ENCODE results near the gene STK32B. TPM values are rescaled to one million over a fixed set of nuclear protein-coding genes. Genes with fewer than 3 reads are reported as not detected.

STK32B gene
- polyA plus RNA-seq, 1 of the 3 experiments (the other 2 are of a cell fraction): 0.20 TPM

DNA sequence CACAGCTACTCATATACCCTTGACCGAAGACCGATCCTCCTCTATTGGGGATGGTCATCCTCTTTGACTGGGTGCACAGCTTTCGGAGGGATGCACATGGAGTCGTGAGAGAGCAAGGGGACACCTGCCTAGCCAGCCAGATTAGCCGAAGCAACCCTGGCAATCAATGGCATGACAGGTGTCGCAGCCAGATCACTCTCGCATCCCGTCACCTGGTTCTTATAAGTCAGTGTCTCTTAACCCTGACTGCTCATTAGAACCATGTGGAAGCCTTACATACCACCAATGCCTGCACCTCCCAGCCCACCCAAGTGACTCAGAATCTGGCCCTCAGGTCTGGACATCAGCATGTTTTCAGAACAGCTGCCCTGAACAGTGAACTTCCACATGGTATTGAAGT is 407.4 kb downstream of the STK32B start:
- Histone ChIP-seq H3F3A (replicated peaks; ENCODE audit: insufficient read depth) (no peaks in the 10 kb centered on the region), H3K79me2 (ENCODE audit: insufficient read depth) (no peaks in the 10 kb centered on the region), H3K9me3 (no peaks in the 10 kb centered on the region), H3K27ac (ENCODE audit: low read depth in 2 of 2, low read length in 1 of 2) (no peak overlapping the region), H3K4me2 (no peak overlapping the region), H3K4me3 (ENCODE audit: low read depth in 2 of 2, low read length in 1 of 2) (no peak overlapping the region), H3K36me3 (replicated peaks in 1 of 2; ENCODE audit: control insufficient read depth in 1 of 2, insufficient read depth in 2 of 2, low read length in 1 of 2) (no peaks in the 10 kb centered on the region), H3K27me3 (ENCODE audit: insufficient read depth) (no peaks in the 10 kb centered on the region; the same call in 1 of the 2 replicates), H3K9ac (no peak overlapping the region), H2AFZ (ENCODE audit: low read depth) (no peak overlapping the region), H4K20me1 (ENCODE audit: insufficient read depth) (no peaks in the 10 kb centered on the region), H3K9me2 (no peaks in the 10 kb centered on the region), H3K4me1 (ENCODE audit: control insufficient read depth in 1 of 2, insufficient read depth in 2 of 2, low read depth in 1 of 2, low read length in 1 of 2) (peaks cover 0 to 3% of the 10 kb centered on the region in 2 experiments; a peak in 1 of 4 replicates)
- no peak for TF ChIP-seq MXI1 (IDR thresholded peaks at IDR 0.05; ENCODE audit: low read depth, low read length)
- no peak for DNase-seq
- ChIA-PET POLR2A (interaction anchor here (1.1 kb wide), 1 partner anchor 13 kb away, joined by 3 read pairs; no protein-coding TSS in a partner anchor), CTCF (interaction anchor here (1.2 to 3.1 kb wide), 6 partner anchors 11 to 402 kb away, joined by 3 to 16 read pairs (median 7); partner anchors contain the start of gene EVC)
- WGBS (ENCODE audit: low lambda C conversion rate): 28% methylated on average over 8 of the region's 8 CpGs

DNA sequence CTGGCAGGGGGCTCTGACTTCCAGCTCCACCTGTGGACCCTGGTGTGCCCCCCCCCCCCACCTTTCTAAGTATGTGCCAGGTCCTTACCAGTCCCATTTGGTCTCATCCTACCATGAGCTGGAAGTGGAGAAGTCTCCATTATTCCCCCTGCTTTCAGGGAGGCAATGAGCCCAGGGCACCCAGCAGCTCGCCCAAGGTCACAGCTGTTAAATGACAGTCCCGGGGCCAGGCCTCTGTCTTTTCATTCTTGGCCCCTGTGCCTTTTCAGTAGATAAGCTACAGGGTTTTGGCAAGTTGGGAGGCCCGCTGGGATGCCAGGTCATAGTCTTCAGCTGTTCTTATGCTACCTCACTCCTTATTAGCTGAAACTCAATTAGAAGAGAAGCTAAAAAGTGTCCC is 408.0 kb downstream of the STK32B start:
- H3K9me3 ChIP-seq: no peaks in the 10 kb centered on the region
- no peak overlapping the region for H3K27ac ChIP-seq (ENCODE audit: low read depth in 2 of 2, low read length in 1 of 2)
- no peaks in the 10 kb centered on the region; the same call in 1 of the 2 replicates for H3K27me3 ChIP-seq (ENCODE audit: insufficient read depth)
- peaks cover 0 to 3% of the 10 kb centered on the region in 2 experiments; a peak in 1 of 4 replicates for H3K4me1 ChIP-seq (ENCODE audit: control insufficient read depth in 1 of 2, insufficient read depth in 2 of 2, low read depth in 1 of 2, low read length in 1 of 2)
- 0% methylated on average over 2 of the region's 3 CpGs for WGBS (ENCODE audit: low lambda C conversion rate)
- H3K4me2 ChIP-seq: no peak overlapping the region
- no peaks in the 10 kb centered on the region for H3K79me2 ChIP-seq (ENCODE audit: insufficient read depth)
- ChIA-PET POLR2A (interaction anchor here (1.1 kb wide), 1 partner anchor 13 kb away, joined by 3 read pairs; no protein-coding TSS in a partner anchor), CTCF (interaction anchor here (0.7 to 3.1 kb wide), 15 partner anchors 8 to 522 kb away, joined by 3 to 16 read pairs (median 4); partner anchors contain the start of gene STK32B)
- no peak overlapping the region for H3K4me3 ChIP-seq (ENCODE audit: low read depth in 2 of 2, low read length in 1 of 2)
- H4K20me1 ChIP-seq (ENCODE audit: insufficient read depth): no peaks in the 10 kb centered on the region
- no peaks in the 10 kb centered on the region for H3F3A ChIP-seq (replicated peaks; ENCODE audit: insufficient read depth)
- TF ChIP-seq, protein P1, sequence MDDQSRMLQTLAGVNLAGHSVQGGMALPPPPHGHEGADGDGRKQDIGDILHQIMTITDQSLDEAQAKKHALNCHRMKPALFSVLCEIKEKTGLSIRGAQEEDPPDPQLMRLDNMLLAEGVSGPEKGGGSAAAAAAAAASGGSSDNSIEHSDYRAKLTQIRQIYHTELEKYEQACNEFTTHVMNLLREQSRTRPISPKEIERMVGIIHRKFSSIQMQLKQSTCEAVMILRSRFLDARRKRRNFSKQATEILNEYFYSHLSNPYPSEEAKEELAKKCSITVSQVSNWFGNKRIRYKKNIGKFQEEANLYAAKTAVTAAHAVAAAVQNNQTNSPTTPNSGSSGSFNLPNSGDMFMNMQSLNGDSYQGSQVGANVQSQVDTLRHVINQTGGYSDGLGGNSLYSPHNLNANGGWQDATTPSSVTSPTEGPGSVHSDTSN (IDR thresholded peaks at IDR 0.05): no peak
- TF ChIP-seq TAF1 (IDR thresholded peaks at IDR 0.05; ENCODE audit: borderline replicate concordance, low read depth, low read length) (no peak), GABPA (IDR thresholded peaks at IDR 0.05; ENCODE audit: low read depth) (no peak), EP300 (IDR thresholded peaks at IDR 0.05; ENCODE audit: borderline replicate concordance in 1 of 2, low read depth in 1 of 2, low read length in 1 of 2) (no peak), POLR2AphosphoS5 (IDR thresholded peaks at IDR 0.05; ENCODE audit: low read depth, low read length) (no peak), MEF2A (IDR thresholded peaks at IDR 0.05; ENCODE audit: borderline replicate concordance, low read depth) (no peak), FOXJ3 (CRISPR knock-in tag; IDR thresholded peaks at IDR 0.05) (no peak), EZH2phosphoT487 (IDR thresholded peaks at IDR 0.05; ENCODE audit: borderline replicate concordance, low read depth) (no peak), TEAD4 (IDR thresholded peaks at IDR 0.05; ENCODE audit: borderline replicate concordance, insufficient read depth) (no peak), JUND (IDR thresholded peaks at IDR 0.05) (no peak), FOSL2 (IDR thresholded peaks at IDR 0.05; ENCODE audit: borderline replicate concordance, low read depth) (no peak)
- TF ChIP-seq, protein P2, sequence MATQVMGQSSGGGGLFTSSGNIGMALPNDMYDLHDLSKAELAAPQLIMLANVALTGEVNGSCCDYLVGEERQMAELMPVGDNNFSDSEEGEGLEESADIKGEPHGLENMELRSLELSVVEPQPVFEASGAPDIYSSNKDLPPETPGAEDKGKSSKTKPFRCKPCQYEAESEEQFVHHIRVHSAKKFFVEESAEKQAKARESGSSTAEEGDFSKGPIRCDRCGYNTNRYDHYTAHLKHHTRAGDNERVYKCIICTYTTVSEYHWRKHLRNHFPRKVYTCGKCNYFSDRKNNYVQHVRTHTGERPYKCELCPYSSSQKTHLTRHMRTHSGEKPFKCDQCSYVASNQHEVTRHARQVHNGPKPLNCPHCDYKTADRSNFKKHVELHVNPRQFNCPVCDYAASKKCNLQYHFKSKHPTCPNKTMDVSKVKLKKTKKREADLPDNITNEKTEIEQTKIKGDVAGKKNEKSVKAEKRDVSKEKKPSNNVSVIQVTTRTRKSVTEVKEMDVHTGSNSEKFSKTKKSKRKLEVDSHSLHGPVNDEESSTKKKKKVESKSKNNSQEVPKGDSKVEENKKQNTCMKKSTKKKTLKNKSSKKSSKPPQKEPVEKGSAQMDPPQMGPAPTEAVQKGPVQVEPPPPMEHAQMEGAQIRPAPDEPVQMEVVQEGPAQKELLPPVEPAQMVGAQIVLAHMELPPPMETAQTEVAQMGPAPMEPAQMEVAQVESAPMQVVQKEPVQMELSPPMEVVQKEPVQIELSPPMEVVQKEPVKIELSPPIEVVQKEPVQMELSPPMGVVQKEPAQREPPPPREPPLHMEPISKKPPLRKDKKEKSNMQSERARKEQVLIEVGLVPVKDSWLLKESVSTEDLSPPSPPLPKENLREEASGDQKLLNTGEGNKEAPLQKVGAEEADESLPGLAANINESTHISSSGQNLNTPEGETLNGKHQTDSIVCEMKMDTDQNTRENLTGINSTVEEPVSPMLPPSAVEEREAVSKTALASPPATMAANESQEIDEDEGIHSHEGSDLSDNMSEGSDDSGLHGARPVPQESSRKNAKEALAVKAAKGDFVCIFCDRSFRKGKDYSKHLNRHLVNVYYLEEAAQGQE (IDR thresholded peaks at IDR 0.05; ENCODE audit: low read depth, low read length): no peak
- TF ChIP-seq, protein P3, sequence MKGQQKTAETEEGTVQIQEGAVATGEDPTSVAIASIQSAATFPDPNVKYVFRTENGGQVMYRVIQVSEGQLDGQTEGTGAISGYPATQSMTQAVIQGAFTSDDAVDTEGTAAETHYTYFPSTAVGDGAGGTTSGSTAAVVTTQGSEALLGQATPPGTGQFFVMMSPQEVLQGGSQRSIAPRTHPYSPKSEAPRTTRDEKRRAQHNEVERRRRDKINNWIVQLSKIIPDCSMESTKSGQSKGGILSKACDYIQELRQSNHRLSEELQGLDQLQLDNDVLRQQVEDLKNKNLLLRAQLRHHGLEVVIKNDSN (IDR thresholded peaks at IDR 0.05; ENCODE audit: borderline replicate concordance, low read depth): no peak
- TF ChIP-seq, protein P4, sequence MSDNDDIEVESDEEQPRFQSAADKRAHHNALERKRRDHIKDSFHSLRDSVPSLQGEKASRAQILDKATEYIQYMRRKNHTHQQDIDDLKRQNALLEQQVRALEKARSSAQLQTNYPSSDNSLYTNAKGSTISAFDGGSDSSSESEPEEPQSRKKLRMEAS (IDR thresholded peaks at IDR 0.05; ENCODE audit: low read depth): no peak
- TF ChIP-seq, protein P5, sequence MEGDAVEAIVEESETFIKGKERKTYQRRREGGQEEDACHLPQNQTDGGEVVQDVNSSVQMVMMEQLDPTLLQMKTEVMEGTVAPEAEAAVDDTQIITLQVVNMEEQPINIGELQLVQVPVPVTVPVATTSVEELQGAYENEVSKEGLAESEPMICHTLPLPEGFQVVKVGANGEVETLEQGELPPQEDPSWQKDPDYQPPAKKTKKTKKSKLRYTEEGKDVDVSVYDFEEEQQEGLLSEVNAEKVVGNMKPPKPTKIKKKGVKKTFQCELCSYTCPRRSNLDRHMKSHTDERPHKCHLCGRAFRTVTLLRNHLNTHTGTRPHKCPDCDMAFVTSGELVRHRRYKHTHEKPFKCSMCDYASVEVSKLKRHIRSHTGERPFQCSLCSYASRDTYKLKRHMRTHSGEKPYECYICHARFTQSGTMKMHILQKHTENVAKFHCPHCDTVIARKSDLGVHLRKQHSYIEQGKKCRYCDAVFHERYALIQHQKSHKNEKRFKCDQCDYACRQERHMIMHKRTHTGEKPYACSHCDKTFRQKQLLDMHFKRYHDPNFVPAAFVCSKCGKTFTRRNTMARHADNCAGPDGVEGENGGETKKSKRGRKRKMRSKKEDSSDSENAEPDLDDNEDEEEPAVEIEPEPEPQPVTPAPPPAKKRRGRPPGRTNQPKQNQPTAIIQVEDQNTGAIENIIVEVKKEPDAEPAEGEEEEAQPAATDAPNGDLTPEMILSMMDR (IDR thresholded peaks at IDR 0.05): no peak
- H3K36me3 ChIP-seq (replicated peaks in 1 of 2; ENCODE audit: control insufficient read depth in 1 of 2, insufficient read depth in 2 of 2, low read length in 1 of 2): no peaks in the 10 kb centered on the region
- H2AFZ ChIP-seq (ENCODE audit: low read depth): no peak overlapping the region
- H3K9ac ChIP-seq: no peak overlapping the region
- H3K9me2 ChIP-seq: no peaks in the 10 kb centered on the region
- no peak for DNase-seq

All from SK-N-SH (cell line).